ENCODE results near the gene TMEM182. TPM values are rescaled to one million over a fixed set of nuclear protein-coding genes. Genes with fewer than 3 reads are reported as not detected.

TMEM182 gene
- total RNA-seq, 4 donors from 2014 or later, result 0.17 to 2.8 (median 0.72) TPM

GRCh38 chr2:102834523-102835273 lies 72.9 kb downstream of the TMEM182 start:
- 88% methylated on average over 6 of the region's 6 CpGs for WGBS
- Histone ChIP-seq H3K4me3 (no peak overlapping the region), H3K9me3 (no peaks in the 10 kb centered on the region), H3K27ac (replicated peaks in 1 of 4) (no peak overlapping the region), H3K36me3 (no peaks in the 10 kb centered on the region), H3K4me1 (peaks cover 0 to 7% (median under 1%) of the 10 kb centered on the region in 4 donors), H3K27me3 (no peaks in the 10 kb centered on the region)
- intact Hi-C loops (cut with DNase I), result no loop called here
- TF ChIP-seq CTCF (IDR thresholded peaks at IDR 0.05) (no peak), POLR2AphosphoS5 (IDR thresholded peaks at IDR 0.05) (no peak)
- no peak for DNase-seq (ENCODE audit: extremely low spot score)

GRCh38 chr2:102837626-102838198 lies 75.9 kb downstream of the TMEM182 start:
- intact Hi-C loops (cut with DNase I), result no loop called here
- Histone ChIP-seq H3K9me3 (no peaks in the 10 kb centered on the region), H3K4me1 (peaks cover 0 to 5% (median 0%) of the 10 kb centered on the region in 4 donors), H3K4me3 (no peak overlapping the region), H3K36me3 (no peaks in the 10 kb centered on the region), H3K27me3 (peaks cover 0 to 9% (median 0%) of the 10 kb centered on the region in 4 donors), H3K27ac (replicated peaks in 1 of 4) (no peak overlapping the region)
- no peak for DNase-seq (ENCODE audit: extremely low spot score)
- 82% methylated on average over 8 of the region's 8 CpGs for WGBS
- TF ChIP-seq POLR2AphosphoS5 (IDR thresholded peaks at IDR 0.05) (no peak), CTCF (IDR thresholded peaks at IDR 0.05) (no peak), EP300 (IDR thresholded peaks at IDR 0.05) (no peak), POLR2A (IDR thresholded peaks at IDR 0.05; ENCODE audit: low read depth) (no peak)

- 36% methylated on average over 8 of the region's 8 CpGs for WGBS
- Histone ChIP-seq H3K4me1 (peaks cover 0 to 5% (median 0%) of the 10 kb centered on the region in 4 donors), H3K36me3 (no peaks in the 10 kb centered on the region), H3K27me3 (peaks cover 0 to 11% (median 0%) of the 10 kb centered on the region in 4 donors), H3K4me3 (no peak overlapping the region), H3K9me3 (no peaks in the 10 kb centered on the region), H3K27ac (replicated peaks in 1 of 4) (no peak overlapping the region)
- DNase-seq (ENCODE audit: extremely low spot score), result no peak
- peak; percentile 48 to 85 (median 73) for TF ChIP-seq CTCF (IDR thresholded peaks at IDR 0.05)
- no peak for TF ChIP-seq POLR2AphosphoS5 (IDR thresholded peaks at IDR 0.05)
- no peak for TF ChIP-seq POLR2A (IDR thresholded peaks at IDR 0.05; ENCODE audit: low read depth)
- intact Hi-C loops (cut with DNase I), result no loop called here
Observed at GRCh38 chr2:102839668-102840388, 78.0 kb downstream of the TMEM182 start.

- intact Hi-C loops (cut with DNase I), result no loop called here
- H3K27ac ChIP-seq (replicated peaks in 1 of 4), result no peak overlapping the region
- no peak overlapping the region for H3K4me3 ChIP-seq
- H3K4me1 ChIP-seq, result peaks cover 0 to 5% (median 0%) of the 10 kb centered on the region in 4 donors
- peaks cover 0 to 11% (median 0%) of the 10 kb centered on the region in 4 donors for H3K27me3 ChIP-seq
- 52% methylated on average over 14 of the region's 19 CpGs for WGBS
- DNase-seq (ENCODE audit: extremely low spot score), result no peak
- TF ChIP-seq EP300 (IDR thresholded peaks at IDR 0.05) (no peak), CTCF (IDR thresholded peaks at IDR 0.05) (peak in 2 of 3 experiments; percentile 20 to 41)
- no peaks in the 10 kb centered on the region for H3K9me3 ChIP-seq
- no peaks in the 10 kb centered on the region for H3K36me3 ChIP-seq
Observed at GRCh38 chr2:102841107-102841840, 79.4 kb downstream of the TMEM182 start.

Measured in esophagus muscularis mucosa (tissue), 4 donors.